A673 (cell line): ENCODE measurements around the gene IGF2R.

Experiments used
- CTCF ChIP-seq: fragments of 300-800, 200-600 bp; sonication (generic); conservative IDR thresholded peaks from 2 replicates; pipeline ENCODE4 v1.5.1; 2017; ENCODE audit warnings: low read depth, mild to moderate bottlenecking, antibody characterized with exemption, low read length, moderate library complexity, mixed read lengths
- EZH2 ChIP-seq: fragments of 200-600 bp; sonication (generic); IDR thresholded peaks from 2 replicates; pipeline ENCODE4 v1.6.1; 2017; ENCODE audit warnings: borderline replicate concordance, low read depth, mild to moderate bottlenecking, mixed read lengths, antibody characterized with exemption, low read length; ENCODE audit not compliant: poor library complexity, severe bottlenecking

- TF ChIP-seq CTCF (no peak), EZH2 (no peak)
These were observed 67.4 kb downstream of the IGF2R start for GRCh38 chr6:160036331-160036695.
